ENCODE measurements around the gene CLSTN1.

Gene CLSTN1

DNA sequence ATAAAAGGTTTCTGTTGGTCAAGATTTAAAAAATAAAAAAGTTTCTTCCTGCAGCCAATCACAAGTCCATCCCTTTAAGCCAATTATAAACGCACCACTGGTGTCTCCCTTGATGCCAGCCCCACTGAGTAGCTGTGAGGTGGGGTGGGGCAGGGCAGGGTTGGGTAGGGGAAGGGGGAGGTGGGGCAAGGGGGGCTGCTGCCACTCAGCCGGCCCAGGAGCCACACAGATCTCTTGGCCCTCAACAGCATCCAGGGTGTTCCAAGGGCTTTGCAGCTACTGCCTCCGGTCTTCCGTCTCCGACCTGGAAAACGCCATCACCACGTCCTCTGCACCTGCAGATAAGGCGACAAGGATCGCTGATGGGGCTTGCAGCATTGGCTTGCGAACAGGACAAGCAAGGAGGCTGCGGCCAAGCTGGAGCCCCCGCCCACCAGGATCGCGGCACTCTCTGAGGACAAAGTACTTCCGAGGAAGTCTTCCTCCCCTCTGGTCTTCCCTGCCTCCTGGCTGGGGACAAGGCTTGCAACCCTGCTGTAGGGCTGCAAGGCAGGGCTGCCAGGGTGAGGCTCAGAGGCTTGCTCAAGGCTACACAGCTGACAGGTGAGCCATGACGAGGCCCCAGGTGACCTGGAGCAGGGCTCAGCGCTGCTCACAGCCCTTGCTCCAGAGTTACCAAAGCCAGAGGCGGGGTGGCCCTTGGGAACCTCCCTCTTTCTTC lies 26.8 kb upstream of the CLSTN1 start:
- no peak for DNase-seq

DNA sequence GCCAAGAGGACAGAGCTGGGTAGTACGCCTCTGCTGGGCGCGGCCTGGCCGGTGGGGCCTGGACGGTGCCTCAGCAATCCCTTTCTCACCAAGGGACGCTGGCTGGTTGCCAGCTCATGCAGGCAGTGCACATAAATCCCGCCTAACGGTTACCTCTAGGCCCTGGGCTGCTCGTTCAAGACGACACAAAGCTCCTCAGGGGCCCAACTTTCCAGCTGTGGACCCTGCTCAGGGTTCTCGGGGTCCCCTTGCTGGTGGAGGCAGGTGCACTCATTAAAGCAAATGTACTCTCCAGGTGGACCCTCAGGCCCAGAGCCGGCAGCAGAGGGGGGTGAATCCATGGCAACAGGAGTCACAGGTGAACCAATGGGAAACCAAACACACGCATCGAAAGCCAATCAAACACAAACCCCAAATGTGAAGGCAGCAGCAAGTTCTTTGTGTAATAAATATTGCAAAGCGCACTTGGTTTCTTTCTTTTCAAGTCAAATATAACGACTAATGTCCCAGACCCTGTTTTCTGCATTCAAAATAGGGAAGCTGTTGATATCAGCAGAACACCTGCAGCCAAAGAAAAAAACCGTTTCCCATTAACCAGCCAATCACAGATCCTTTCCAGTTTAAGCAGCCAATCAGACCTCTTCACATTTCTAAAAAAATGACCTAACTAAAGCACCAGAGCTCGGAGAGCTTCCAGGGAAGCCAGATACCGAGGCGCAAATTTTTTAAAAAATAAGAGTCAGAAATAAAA lies 26.1 kb upstream of the CLSTN1 start:
- DNase-seq: no peak

DNA sequence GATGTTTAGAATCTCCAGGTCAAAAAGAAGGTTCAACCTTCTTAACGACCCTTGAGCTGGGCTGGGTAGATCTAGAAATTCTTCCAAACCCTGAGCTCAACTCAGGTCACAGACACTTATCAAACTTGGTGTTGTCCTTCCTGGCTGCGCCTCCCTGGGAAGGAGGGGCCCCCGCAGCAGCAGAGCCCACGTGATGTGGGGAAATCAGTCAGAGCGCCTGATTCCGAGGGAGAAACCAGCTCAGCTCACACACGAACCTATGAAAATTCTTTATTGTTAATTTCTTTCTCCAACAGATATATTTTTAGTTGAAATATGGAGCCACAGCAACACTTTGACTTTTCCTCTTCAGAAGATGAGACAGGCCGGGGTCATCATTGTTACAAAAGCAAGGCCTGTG lies 24.3 kb upstream of the CLSTN1 start:
- DNase-seq: peak; percentile 42

DNA sequence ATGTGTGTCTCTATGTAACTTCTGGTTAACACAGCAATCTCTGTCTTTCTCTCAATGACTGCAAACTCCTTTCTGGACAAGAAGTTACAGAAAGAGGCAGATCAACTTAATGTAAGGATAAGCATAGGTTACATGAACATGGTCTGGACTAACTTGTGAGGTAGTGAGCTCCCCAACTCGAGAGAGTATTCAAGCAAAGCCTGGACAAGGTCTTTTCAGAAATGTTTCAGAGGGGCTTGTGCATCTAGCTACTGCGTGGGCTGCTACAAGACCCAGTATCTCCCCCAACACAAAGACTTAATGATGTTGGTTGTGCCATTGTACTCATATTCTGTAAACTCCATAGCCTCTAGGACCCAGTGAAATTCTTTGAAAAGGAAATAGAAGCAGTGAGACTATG lies 23.5 kb upstream of the CLSTN1 start:
- no peak for DNase-seq

DNA sequence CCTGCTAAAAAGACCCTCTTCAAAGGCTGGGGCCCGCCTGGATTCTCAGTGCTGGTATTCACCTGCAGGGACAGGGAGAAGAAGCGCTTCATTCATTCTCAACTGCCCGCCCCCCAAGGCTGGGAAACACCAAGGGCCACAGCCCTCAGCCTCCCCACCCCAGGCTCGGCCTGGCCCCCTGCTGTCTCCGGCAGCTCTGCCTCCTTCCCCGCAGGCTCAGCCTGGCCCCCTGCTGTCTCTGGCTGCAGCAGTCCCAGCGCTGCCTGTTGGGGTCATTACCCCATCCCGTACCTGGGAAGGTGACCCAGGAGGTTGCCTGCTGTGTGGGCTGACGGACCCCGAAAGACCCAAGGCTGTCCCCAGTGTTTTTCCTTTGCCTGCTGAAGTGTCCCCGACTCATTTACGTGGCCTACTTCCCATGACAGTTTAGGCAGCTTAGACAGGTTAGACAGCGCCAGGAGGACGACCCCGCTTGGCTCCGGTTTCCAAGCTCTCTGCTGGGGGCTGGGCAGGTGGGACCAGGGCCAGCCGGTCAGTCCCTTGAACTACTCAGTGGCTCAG lies 22.9 kb upstream of the CLSTN1 start:
- no peak for DNase-seq

DNA sequence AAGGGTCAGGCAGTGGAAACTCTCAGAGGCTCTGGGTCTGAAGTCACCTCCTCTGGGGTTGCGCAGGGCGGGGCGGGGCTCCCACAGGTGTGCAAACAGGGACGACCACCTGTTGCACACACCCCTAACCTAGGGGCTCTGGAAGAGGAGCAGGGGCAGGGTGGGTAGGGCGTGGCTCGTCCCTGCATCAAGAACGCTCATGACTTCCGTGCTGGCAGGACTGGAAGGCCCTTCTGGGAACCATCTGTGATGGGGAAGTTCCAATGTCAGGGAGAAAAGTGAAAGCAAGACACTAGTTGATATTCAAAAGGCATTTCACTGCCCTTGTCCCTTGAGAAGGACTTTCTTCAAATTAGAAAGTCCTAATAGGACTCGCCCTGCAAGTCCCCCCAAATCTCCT lies 22.1 kb upstream of the CLSTN1 start:
- peak; percentile 66 for DNase-seq

DNA sequence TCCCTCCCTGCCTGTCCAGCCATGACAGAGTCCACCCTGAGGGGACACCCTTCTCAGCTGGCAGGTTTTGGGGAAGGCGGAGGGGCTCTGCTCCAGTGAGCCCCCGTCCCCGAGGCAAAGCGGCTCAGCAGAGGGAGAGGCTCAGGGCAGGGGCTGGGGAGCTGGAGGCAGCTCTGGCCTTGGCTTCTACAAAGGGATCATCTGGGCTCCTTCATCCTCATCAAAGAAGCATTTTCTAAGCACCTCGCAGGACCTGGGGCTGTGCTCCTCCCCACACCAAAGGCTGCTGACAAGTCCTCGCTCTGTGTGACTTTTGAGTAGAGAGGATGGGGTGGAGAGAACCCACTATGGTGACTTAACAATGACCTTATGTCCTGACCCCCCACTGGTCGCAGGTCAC lies 21.0 kb upstream of the CLSTN1 start:
- no peak for DNase-seq

DNA sequence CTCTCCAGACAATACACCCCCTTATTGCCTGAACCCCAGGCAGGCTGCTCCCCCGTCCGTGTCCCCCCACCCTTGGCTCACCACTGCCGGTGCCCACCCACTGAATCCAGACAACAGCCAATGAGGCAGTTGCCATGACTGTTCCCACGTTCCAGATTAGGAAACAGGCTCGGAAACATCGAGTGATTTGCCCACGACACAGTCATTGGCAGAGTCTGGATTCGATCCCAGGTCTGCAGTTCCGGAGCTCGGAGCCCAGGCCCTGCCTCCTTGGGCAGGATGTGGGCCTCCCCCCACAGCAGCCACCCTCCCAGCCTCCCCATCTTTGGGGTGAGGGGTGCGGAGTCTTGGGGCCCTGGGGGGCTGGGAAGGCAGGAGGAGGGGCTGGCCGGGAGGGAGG lies 20.3 kb upstream of the CLSTN1 start:
- no peak for DNase-seq

DNA sequence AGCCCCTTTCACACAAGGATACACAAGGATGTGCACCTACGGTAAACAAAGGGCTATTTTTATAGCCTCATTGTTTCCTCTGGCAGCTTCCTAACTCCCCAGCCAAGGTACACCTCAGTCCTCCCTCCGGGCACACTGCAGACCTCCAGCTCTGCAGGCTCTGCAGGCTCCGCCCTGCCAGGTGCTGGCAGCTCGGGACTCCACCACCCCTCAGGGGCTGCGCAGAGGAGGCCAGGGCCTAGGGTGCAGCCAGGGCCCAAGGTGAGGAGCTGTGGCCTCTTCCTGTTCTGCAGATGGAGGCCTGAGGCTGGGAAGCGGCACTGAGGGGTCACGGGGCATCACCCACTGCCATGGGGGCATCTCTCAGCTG lies 19.8 kb upstream of the CLSTN1 start:
- no peak for DNase-seq

DNA sequence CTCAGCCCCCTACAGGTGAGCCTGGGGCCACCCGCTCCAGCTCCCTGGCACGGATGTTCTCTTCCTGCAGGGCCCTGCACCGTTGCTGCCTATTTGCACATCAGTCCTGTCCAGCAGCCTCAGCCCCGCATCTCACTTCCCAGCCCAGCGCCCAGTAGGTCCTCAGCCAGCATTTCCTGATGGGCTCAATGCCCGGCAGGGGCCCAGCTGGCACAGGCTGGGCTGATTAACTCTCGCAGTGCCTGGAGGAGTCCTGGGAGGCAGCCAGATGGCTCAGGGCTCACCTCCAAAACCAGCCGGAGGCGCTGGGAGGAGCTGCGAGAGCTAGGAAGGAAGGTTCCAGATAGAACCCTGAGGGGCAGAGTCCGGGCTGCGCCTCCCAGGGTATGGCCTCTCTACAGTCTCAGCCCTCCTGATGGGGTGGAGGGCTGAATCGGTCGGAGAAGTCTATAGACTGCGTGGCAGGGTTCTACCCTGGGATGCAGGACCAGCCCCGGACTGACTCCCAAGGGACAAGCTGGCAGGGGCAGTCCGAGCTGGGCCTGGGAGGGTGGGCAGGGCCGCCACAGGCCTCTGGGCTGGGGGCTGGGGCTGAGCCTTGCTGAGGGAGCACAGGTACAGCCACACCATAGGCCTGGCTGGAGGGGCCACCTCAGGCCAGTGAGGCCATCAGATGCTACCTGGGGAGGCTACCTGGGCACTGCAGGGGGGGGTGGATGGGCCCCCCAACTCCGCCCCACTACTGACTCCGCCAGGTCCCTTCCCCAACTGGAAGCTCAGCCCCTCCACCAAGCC lies 19.2 kb upstream of the CLSTN1 start:
- no peak for DNase-seq

DNA sequence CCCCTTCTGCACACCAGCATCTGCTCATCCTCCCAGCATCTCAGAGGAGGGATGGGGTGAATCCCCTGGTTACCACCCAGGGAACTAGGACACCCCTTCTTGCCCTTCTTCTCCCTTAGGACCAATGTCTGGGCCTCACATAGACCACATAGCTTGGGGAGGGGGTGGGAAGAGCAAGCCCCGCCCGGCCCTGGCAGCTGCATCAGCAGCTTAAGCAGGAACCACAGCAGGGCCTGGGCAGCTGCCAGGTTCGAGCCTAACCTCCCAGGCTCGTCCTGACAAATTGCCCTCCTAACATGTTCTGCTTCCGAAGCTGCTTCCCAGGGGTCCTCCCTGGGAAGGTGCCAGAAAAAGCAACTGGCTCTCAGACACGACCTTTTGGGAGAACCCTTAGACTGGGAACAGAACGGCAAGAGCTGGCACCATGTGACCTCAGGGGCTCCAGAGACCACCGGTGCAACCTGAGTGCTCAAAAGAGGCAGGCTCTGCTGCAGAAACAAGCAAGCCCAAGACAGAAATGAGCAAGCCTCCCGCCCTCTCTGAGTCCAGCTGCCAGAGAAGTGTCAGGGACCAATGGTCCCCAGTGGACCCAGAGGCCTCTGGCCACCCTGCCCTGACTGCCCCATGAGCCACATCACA lies 18.4 kb upstream of the CLSTN1 start:
- DNase-seq: no peak

DNA sequence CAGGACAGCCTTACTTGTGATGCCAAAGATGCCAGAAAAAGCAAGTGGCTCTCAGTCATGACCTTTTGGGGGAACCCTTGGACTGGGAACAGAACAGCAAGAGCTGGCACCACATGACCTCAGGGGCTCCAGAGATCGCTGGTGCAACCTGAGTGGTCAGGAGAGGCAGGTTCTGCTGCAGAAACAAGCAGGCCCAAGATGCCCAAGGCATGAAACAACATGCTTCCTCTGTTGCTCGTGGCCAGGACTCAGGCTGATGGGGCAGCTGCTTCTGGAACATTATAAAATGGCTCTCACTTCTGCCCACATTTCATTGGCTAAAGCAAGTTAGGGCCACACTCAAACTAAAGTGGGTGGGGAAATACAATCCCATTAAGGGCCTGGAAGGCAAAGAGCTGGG lies 17.7 kb upstream of the CLSTN1 start:
- no peak for DNase-seq

DNA sequence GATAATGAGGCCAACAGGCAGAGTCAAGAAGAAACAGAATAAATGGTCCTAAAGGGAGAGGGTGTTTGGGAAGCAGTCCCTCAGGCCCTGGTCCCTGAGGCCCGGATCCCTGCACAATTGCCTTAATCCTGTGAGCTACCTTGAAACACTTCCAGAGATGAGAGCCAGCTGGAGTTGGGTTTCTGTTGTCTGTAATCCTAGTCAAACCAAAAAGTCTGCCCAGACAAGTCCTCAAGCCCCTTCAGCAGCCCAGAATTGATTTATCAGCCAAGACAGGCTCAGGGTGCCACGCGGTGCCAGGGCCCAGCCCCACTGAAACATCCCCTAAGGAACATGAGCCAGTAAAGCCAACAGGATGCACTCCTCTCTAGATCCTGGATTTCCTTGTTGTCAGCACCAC lies 16.4 kb upstream of the CLSTN1 start:
- DNase-seq: no peak

DNA sequence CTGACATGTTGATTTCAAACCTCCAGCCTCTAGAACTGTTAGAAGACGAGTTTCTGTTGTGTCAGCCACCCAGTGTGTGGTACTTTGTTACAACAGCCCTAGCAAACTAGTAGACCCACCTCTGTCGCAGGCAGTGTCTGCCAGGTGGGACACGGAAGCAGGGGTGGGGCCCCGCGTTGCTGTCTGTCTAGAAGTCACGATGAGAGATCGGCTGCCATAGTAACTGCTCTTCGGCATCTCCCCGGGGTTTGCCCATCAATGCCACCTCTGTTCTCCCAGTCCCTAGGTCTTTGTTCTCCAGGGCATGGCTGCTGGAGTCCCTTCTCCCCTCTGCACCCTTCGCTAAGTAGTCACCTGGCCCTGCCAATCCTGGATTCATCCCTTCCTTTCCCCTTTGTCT lies 15.2 kb upstream of the CLSTN1 start:
- no peak for DNase-seq

DNA sequence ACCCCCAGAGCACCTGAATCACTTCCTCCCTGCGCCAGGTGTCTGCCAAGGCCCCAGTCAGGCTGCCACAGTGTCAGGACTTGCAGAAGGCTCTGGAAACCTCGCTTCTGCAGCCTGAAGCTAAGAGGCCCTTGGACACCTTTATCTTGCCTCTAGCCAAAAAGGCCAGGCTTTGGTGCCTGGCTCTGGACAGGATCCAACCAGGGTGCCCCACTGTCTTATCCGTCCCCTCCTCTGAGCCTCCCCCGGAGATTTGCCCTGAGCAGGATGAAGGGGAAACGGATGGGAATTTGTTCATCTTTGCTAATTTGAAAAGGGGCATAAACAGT lies 12.8 kb upstream of the CLSTN1 start:
- no peak for DNase-seq

DNA sequence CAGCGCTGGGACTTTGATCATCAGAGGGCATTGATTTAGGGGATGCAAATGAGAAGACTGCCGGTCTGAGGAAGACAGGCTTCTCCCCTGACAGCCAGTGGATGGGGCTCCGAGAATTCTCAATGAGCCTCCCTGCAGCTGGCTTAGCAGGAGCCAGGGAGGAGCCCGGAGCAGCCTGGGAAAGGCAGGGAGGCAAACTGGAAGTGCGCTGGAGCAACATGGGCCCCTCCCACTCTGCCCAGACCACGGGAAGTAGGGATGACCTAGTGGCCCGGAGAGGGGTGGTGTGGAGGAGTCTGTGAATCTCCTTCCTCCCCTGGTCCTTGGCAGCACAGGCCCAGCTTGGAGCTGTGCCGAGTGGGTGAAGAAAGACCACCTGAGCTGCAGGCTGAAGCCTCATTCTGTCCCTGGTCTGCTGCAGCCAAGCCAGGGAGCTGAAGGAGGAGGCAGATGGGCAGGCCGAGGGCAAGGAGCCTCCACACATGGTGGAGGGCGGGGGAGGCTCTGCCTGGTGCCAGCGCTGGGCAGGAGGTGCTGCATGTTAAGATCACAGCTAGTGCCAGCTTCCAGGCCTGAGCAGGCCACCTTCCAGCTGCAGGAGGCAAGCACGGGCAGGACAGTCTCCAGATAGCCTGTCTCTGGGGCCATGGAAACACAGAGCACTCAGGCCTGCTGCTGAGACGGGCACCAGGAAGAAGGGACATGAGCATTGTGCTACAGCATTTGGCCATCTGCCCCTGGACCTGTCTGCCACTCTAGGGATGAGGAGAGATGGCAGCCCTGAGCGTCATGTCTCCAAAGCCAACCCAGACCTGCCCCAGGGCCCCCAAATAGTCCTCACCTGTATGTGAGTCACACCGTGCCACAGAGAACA lies 12.2 kb upstream of the CLSTN1 start:
- no peak for DNase-seq

DNA sequence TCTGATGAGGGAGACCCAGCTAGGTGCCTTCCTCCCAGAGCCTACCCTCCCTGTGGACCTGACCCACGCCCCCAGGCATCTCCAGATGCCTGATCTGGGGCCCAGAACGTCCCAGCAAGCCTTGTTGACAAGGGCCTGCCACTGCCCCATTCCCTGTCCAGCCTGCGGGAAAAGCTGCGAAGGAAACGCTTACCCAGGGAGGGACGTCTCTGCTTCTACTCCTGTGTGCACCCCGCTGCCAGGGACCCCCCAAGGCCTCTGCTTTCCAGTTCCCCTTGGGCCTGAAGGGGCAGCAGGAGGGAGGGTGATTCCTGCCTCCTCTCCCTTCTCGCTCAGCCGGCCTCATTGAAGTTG lies 11.6 kb upstream of the CLSTN1 start:
- DNase-seq: no peak

DNA sequence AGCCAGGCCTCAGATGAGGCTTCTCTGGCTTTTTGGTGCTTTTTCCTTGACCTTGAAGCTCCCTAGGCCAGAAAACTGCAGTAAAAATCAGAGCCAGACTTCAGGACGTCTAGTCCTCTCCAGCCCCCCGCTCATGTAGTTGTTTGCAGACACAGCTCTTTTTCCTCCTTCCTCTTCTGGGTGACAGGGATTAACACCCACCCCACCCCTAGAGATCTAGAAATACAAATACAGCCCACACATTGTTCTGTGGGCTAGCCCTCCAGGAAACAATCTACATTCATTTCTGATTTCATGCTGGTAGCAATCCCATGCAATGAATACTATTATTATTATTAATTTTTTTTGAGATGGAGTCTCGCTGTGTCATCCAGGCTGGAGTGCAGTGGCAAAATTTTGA lies 9.9 kb upstream of the CLSTN1 start:
- no peak for DNase-seq

DNA sequence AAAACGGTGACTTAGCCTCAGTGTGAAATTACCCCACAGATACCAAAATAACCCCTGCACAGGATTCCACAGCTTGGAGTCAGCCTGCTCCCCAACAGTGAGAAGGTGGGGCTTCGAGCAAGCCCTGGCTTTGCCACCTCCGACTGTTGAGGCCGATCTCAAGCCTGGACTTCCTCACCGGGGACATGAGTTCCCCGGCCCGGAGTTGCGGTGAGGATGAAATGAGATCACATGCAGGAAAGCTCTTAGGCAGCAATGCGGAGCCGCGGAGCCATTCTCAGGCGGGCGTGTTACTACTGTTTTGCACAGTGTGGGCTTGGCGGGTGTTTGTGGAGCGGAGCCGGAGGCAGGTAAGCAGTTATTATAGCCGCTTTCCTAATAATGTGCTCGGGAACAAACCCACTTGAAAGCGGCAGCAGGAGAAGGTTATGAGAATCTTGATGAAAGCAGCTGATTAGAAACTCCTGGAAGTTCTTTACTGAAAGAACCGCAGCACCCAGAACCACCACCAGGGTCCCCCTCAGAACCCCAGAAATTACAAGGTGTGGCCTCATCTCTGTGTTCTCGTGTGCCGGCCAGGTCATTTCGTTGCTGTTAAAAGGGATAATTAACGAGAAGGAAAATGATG lies 3.9 kb upstream of the CLSTN1 start:
- DNase-seq: peak; percentile 40

DNA sequence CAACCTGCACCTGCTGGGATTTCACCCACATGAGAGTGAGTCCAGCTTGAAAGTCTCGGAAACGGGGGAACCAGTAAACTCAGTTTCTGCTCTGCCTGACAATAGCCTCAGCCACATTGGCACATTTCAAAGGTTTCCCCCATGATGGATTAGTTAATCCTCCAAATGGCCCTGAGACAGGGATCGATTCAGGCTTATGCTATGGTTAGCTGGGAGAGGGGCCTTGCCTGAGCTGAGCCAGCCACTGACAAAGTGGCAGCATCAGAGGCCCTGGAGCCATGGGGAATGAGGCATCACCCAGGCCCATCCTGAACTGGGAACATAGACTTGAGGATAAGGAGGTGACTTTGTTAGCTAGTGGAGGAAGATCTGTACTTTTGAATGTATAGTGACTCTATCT lies 2.9 kb upstream of the CLSTN1 start:
- DNase-seq: no peak

DNA sequence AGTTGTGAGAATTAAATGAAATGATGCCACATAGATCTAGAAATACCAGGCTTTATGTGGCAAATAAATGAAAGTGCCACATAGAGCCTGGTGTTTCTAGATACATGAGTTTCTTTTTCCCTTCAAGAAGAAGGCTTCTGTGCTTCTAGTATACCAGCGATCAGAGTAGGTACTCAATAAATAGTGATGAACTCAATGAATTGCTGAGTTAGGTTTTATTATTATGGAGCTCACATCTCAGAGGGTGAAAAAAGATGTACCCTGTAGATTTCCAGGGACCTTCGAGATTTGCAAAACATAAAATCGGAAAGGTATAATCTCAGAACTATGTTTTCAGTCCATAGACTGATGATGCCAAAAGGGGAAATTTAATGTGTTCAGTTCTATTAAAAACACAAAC lies 2.3 kb upstream of the CLSTN1 start:
- no peak for DNase-seq

Data from suppressor macrophage treated with lipopolysaccharide for 4 hours (primary cell).